ENCODE data around the gene C5AR1.
A peak's percentile ranks its signal among the peaks of the same experiment; 100 is the strongest.

Gene C5AR1

GRCh38 chr19:47310323-47310722 is 662 bp downstream of the C5AR1 start:
- in situ Hi-C loops (cut with HindIII; ENCODE audit: low sequenced_read_pairs) = no loop called here
- TF ChIP-seq CTCF (IDR thresholded peaks at IDR 0.05; ENCODE audit: low read depth, low read length, missing control alignments) = no peak
- no peak overlapping the region for H3K4me3 ChIP-seq (ENCODE audit: low read depth, low read length)
- DNase-seq (ENCODE audit: low read depth) = no peak

- in situ Hi-C loops (cut with HindIII; ENCODE audit: low sequenced_read_pairs) = no loop called here
- no peak for DNase-seq (ENCODE audit: low read depth)
- no peak overlapping the region for H3K4me3 ChIP-seq (ENCODE audit: low read depth, low read length)
- TF ChIP-seq CTCF (IDR thresholded peaks at IDR 0.05; ENCODE audit: low read depth, low read length, missing control alignments) = no peak
These were observed 1.2 kb downstream of the C5AR1 start for GRCh38 chr19:47310819-47311218.

GRCh38 chr19:47312366-47313006 is 2.8 kb downstream of the C5AR1 start:
- no peak for DNase-seq (ENCODE audit: low read depth)
- no peak for TF ChIP-seq CTCF (IDR thresholded peaks at IDR 0.05; ENCODE audit: low read depth, low read length, missing control alignments)
- in situ Hi-C loops (cut with HindIII; ENCODE audit: low sequenced_read_pairs) = no loop called here
- H3K4me3 ChIP-seq (ENCODE audit: low read depth, low read length) = no peak overlapping the region

- no peak for DNase-seq (ENCODE audit: low read depth)
- in situ Hi-C loops (cut with HindIII; ENCODE audit: low sequenced_read_pairs) = no loop called here
- no peak for TF ChIP-seq CTCF (IDR thresholded peaks at IDR 0.05; ENCODE audit: low read depth, low read length, missing control alignments)
- no peak overlapping the region for H3K4me3 ChIP-seq (ENCODE audit: low read depth, low read length)
These were observed 4.2 kb downstream of the C5AR1 start for GRCh38 chr19:47313754-47314295.

- TF ChIP-seq CTCF (IDR thresholded peaks at IDR 0.05; ENCODE audit: low read depth, low read length, missing control alignments) = no peak
- H3K4me3 ChIP-seq (ENCODE audit: low read depth, low read length) = no peak overlapping the region
- in situ Hi-C loops (cut with HindIII; ENCODE audit: low sequenced_read_pairs) = no loop called here
- peak; percentile 12 for DNase-seq (ENCODE audit: low read depth)
These were observed 5.6 kb downstream of the C5AR1 start for GRCh38 chr19:47315125-47315821.

- no peak overlapping the region for H3K4me3 ChIP-seq (ENCODE audit: low read depth, low read length)
- TF ChIP-seq CTCF (IDR thresholded peaks at IDR 0.05; ENCODE audit: low read depth, low read length, missing control alignments) = no peak
- in situ Hi-C loops (cut with HindIII; ENCODE audit: low sequenced_read_pairs) = no loop called here
- no peak for DNase-seq (ENCODE audit: low read depth)
These were observed 6.9 kb downstream of the C5AR1 start for GRCh38 chr19:47316513-47316912.
